Trophoblast cell (in vitro differentiated cells and primary cell): ENCODE measurements around the gene PLK3.
A peak's percentile ranks its signal among the peaks of the same experiment; 100 is the strongest.

Experiments
- DNase-seq, 2 donors: peaks; one replicate each; pipeline ENCODE4 v3.0.0-alpha.2; 2016
- H2AFZ ChIP-seq: 2 replicates; pipeline ENCODE4 v1.6.1; 2013; ENCODE audit warnings: low read length, moderate library complexity, mild to moderate bottlenecking; ENCODE audit not compliant: insufficient read depth, poor library complexity
- H2AK5ac ChIP-seq: 2 replicates; pipeline ENCODE4 v1.6.1; 2013; ENCODE audit warnings: mild to moderate bottlenecking, low read length
- H2BK120ac ChIP-seq: 2 replicates; pipeline ENCODE4 v1.6.1; 2013; ENCODE audit warnings: low read length, mild to moderate bottlenecking, moderate library complexity; ENCODE audit not compliant: insufficient read depth, poor library complexity
- H2BK12ac ChIP-seq: 2 replicates; pipeline ENCODE4 v1.6.1; 2013; ENCODE audit warnings: mild to moderate bottlenecking, low read length, moderate library complexity
- H2BK5ac ChIP-seq: 2 replicates; pipeline ENCODE4 v1.6.1; 2013; ENCODE audit warnings: low read length, low read depth, moderate library complexity, mild to moderate bottlenecking; ENCODE audit not compliant: poor library complexity
- H3K14ac ChIP-seq: 2 replicates; pipeline ENCODE4 v1.6.1; 2013; ENCODE audit warnings: mild to moderate bottlenecking, low read length
- H3K18ac ChIP-seq: 2 replicates; pipeline ENCODE4 v1.6.1; 2013; ENCODE audit warnings: mild to moderate bottlenecking, low read length
- H3K23ac ChIP-seq: 2 replicates; pipeline ENCODE4 v1.6.1; 2013; ENCODE audit warnings: low read length
- H3K27ac ChIP-seq: 2 replicates; pipeline ENCODE4 v1.5.1; 2013; ENCODE audit warnings: low read depth, mild to moderate bottlenecking, inconsistent platforms, low read length, moderate library complexity
- H3K27me3 ChIP-seq: 2 replicates; pipeline ENCODE4 v1.6.1; 2013; ENCODE audit warnings: inconsistent platforms, mild to moderate bottlenecking, low read length, moderate library complexity; ENCODE audit not compliant: insufficient read depth
- H3K36me3 ChIP-seq, 2 experiments: 1 replicate in 1 of 2; 2 replicates in 1 of 2; pipeline ENCODE4 v1.6.1; 2013; ENCODE audit warnings: low read length in 2 of 2, mild to moderate bottlenecking in 2 of 2, moderate library complexity in 1 of 2; ENCODE audit not compliant: insufficient read depth in 2 of 2, control insufficient read depth in 1 of 2
- H3K4ac ChIP-seq: 2 replicates; pipeline ENCODE4 v1.6.1; 2013; ENCODE audit warnings: low read depth, mild to moderate bottlenecking, low read length, moderate library complexity
- H3K4me1 ChIP-seq, 2 experiments: 1 replicate in 1 of 2; 2 replicates in 1 of 2; pipeline ENCODE4 v1.6.1; 2013; ENCODE audit warnings: low read length in 2 of 2, mild to moderate bottlenecking in 2 of 2, moderate library complexity in 1 of 2; ENCODE audit not compliant: insufficient read depth in 2 of 2, control insufficient read depth in 1 of 2
- H3K4me2 ChIP-seq: 2 replicates; pipeline ENCODE4 v1.6.1; 2013; ENCODE audit warnings: inconsistent platforms, mild to moderate bottlenecking, low read length, moderate library complexity
- H3K4me3 ChIP-seq: 2 replicates; pipeline ENCODE4 v1.5.1; 2013; ENCODE audit warnings: mild to moderate bottlenecking, low read depth, low read length, inconsistent platforms
- H3K79me1 ChIP-seq: one replicate; pipeline ENCODE4 v1.6.1; 2013; ENCODE audit warnings: low read length
- H3K79me2 ChIP-seq: 2 replicates; pipeline ENCODE4 v1.6.1; 2013; ENCODE audit warnings: low read length, mild to moderate bottlenecking; ENCODE audit not compliant: control insufficient read depth, insufficient read depth, poor library complexity
- H3K9ac ChIP-seq: 2 replicates; pipeline ENCODE4 v1.6.1; 2013; ENCODE audit warnings: mild to moderate bottlenecking, low read length
- H3K9me3 ChIP-seq: 2 replicates; pipeline ENCODE4 v1.6.1; 2013; ENCODE audit warnings: low read depth, mild to moderate bottlenecking, control low read depth, inconsistent platforms, low read length; ENCODE audit not compliant: insufficient read depth
- H4K12ac ChIP-seq: 2 replicates; pipeline ENCODE4 v1.6.1; 2013; ENCODE audit warnings: low read depth, mild to moderate bottlenecking, low read length, moderate library complexity
- H4K8ac ChIP-seq: 2 replicates; pipeline ENCODE4 v1.6.1; 2013; ENCODE audit warnings: low read depth, mild to moderate bottlenecking, low read length, moderate library complexity
- H4K91ac ChIP-seq: one replicate; pipeline ENCODE4 v1.6.1; 2013; ENCODE audit warnings: low read depth, mild to moderate bottlenecking, low read length, moderate library complexity
- WGBS: extraction: QIAGEN DNeasy Blood & Tissue Kit; methylation state at CpG from one replicate; pipeline ENCODE4 v1.1.7; 2013; ENCODE audit warnings: missing lambda C conversion rate; ENCODE audit not compliant: insufficient read length, insufficient coverage; ENCODE audit errors: extremely low coverage; 5-methylcytosine and 5-hydroxymethylcytosine counted together

The PLK3 gene

GRCh38 chr1:44805311-44806024, 5.3 kb downstream of the PLK3 start:
- Histone ChIP-seq H3K4ac (no peak overlapping the region), H2AFZ (no peak overlapping the region), H4K91ac (peak overlapping the region; percentile 30), H3K36me3 (peaks cover 44 to 48% of the 10 kb centered on the region in 2 experiments), H3K4me3 (no peak overlapping the region), H3K79me1 (peaks cover 48% of the 10 kb centered on the region), H3K4me2 (no peak overlapping the region), H2BK12ac (peak overlapping the region; percentile 48), H3K9me3 (no peaks in the 10 kb centered on the region), H4K8ac (peak overlapping the region; percentile 20), H2AK5ac (peak overlapping the region; percentile 89), H3K27ac (peak overlapping the region; percentile 7), H3K4me1 (peaks cover 63 to 64% of the 10 kb centered on the region in 2 experiments), H2BK5ac (peak overlapping the region; percentile 18), H3K9ac (no peak overlapping the region), H3K23ac (no peak overlapping the region), H3K14ac (peak overlapping the region; percentile 32), H3K27me3 (no peaks in the 10 kb centered on the region), H3K79me2 (peaks cover 32% of the 10 kb centered on the region), H2BK120ac (peak overlapping the region; percentile 18), H3K18ac (peak overlapping the region; percentile 74), H4K12ac (no peak overlapping the region)
- no CpG with 5 or more reads among the region's 20 CpGs for WGBS
- peak; percentile 6 to 21 for DNase-seq

GRCh38 chr1:44806025-44806703, 6.0 kb downstream of the PLK3 start:
- Histone ChIP-seq H3K36me3 (peaks cover 44 to 50% of the 10 kb centered on the region in 2 experiments), H2BK5ac (peak overlapping the region; percentile 78), H4K91ac (peak overlapping the region; percentile 79), H2BK12ac (peak overlapping the region; percentile 94), H3K4ac (peak overlapping the region; percentile 84), H3K9me3 (no peaks in the 10 kb centered on the region), H3K4me2 (no peak overlapping the region), H3K4me3 (no peak overlapping the region), H3K79me2 (peaks cover 27% of the 10 kb centered on the region), H2AFZ (peak overlapping the region; percentile 9), H4K12ac (no peak overlapping the region), H4K8ac (peak overlapping the region; percentile 71), H2AK5ac (peak overlapping the region; percentile 89), H2BK120ac (peak overlapping the region; percentile 92), H3K23ac (no peak overlapping the region), H3K14ac (peak overlapping the region; percentile 73), H3K4me1 (peaks cover 63% of the 10 kb centered on the region in 2 experiments), H3K27me3 (no peaks in the 10 kb centered on the region), H3K79me1 (peaks cover 46% of the 10 kb centered on the region), H3K9ac (no peak overlapping the region), H3K27ac (peak overlapping the region; percentile 98), H3K18ac (peak overlapping the region; percentile 74)
- WGBS = no CpG with 5 or more reads among the region's 70 CpGs
- DNase-seq = peak; percentile 66 to 72

GRCh38 chr1:44806704-44807363, 6.7 kb downstream of the PLK3 start, which contains the start of gene DYNLT4:
Gene DYNLT4 (minus strand): TSS chr1:44807351. CDS start chr1:44806668, 683 bp downstream.
- Histone ChIP-seq H3K9me3 (no peaks in the 10 kb centered on the region), H3K4me1 (peaks cover 64 to 68% of the 10 kb centered on the region in 2 experiments), H2AK5ac (peak within 1 kb of the TSS; percentile 37), H3K36me3 (peaks cover 44 to 49% of the 10 kb centered on the region in 2 experiments), H3K27me3 (no peaks in the 10 kb centered on the region), H3K9ac (peak within 1 kb of the TSS; percentile 35), H2BK12ac (peak within 1 kb of the TSS; percentile 94), H4K91ac (peak within 1 kb of the TSS; percentile 96), H3K18ac (peak within 1 kb of the TSS; percentile 64), H3K4me2 (peak within 1 kb of the TSS; percentile 27), H3K27ac (peak within 1 kb of the TSS; percentile 98), H2BK5ac (peak within 1 kb of the TSS; percentile 91), H3K14ac (peak within 1 kb of the TSS; percentile 73), H3K79me2 (peaks cover 25% of the 10 kb centered on the region), H3K4ac (peak within 1 kb of the TSS; percentile 84), H3K79me1 (peaks cover 49% of the 10 kb centered on the region), H3K4me3 (no peak within 1 kb of the TSS), H4K8ac (peak within 1 kb of the TSS; percentile 86), H2BK120ac (peak within 1 kb of the TSS; percentile 92), H2AFZ (peak within 1 kb of the TSS; percentile 24), H3K23ac (no peak within 1 kb of the TSS), H4K12ac (peak within 1 kb of the TSS; percentile 31)
- no CpG with 5 or more reads among the region's 7 CpGs for WGBS
- no peak for DNase-seq

GRCh38 chr1:44807364-44808062, 7.3 kb downstream of the PLK3 start:
- peak overlapping the region; percentile 80 for H2BK120ac ChIP-seq
- H3K27ac ChIP-seq = peak overlapping the region; percentile 98
- peak overlapping the region; percentile 41 for H3K4ac ChIP-seq
- peak overlapping the region; percentile 69 for H3K14ac ChIP-seq
- peak overlapping the region; percentile 58 for H2BK12ac ChIP-seq
- H3K18ac ChIP-seq = peak overlapping the region; percentile 64
- peaks cover 62 to 66% of the 10 kb centered on the region in 2 experiments for H3K4me1 ChIP-seq
- H3K79me2 ChIP-seq = peaks cover 22% of the 10 kb centered on the region
- peak; percentile 99 for DNase-seq
- peak overlapping the region; percentile 31 for H4K12ac ChIP-seq
- peak overlapping the region; percentile 86 for H4K8ac ChIP-seq
- H3K4me2 ChIP-seq = peak overlapping the region; percentile 27
- H3K4me3 ChIP-seq = no peak overlapping the region
- H3K27me3 ChIP-seq = no peaks in the 10 kb centered on the region
- H2BK5ac ChIP-seq = peak overlapping the region; percentile 91
- H4K91ac ChIP-seq = peak overlapping the region; percentile 96
- H3K23ac ChIP-seq = no peak overlapping the region
- H2AK5ac ChIP-seq = peak overlapping the region; percentile 26
- WGBS = no CpG with 5 or more reads among the region's 16 CpGs
- H3K36me3 ChIP-seq = peaks cover 38 to 42% of the 10 kb centered on the region in 2 experiments
- H2AFZ ChIP-seq = peak overlapping the region; percentile 24
- peaks cover 50% of the 10 kb centered on the region for H3K79me1 ChIP-seq
- peak overlapping the region; percentile 35 for H3K9ac ChIP-seq
- H3K9me3 ChIP-seq = no peaks in the 10 kb centered on the region
